Endothelial cell (in vitro differentiated cells): Measurements from ENCODE around the gene JAM2. TPM values are rescaled to one million over a fixed set of nuclear protein-coding genes. Genes with fewer than 3 reads are reported as not detected.

ENCODE experiments used
- DNase-seq: peaks from one replicate; pipeline ENCODE4 v3.0.0; 2021; ENCODE audit warnings: low spot score
- H3K27ac Mint-ChIP-seq: one replicate; pipeline ENCODE4 v1.8.0; 2021; ENCODE audit warnings: mixed read lengths, inconsistent platforms; ENCODE audit not compliant: unreplicated experiment
- H3K27me3 Mint-ChIP-seq: one replicate; pipeline ENCODE4 v1.8.0; 2021; ENCODE audit warnings: mild to moderate bottlenecking, moderate library complexity, mixed read lengths, inconsistent platforms; ENCODE audit not compliant: unreplicated experiment
- H3K36me3 Mint-ChIP-seq: one replicate; pipeline ENCODE4 v1.8.0; 2021; ENCODE audit warnings: mild to moderate bottlenecking, low read depth, mixed read lengths, inconsistent platforms; ENCODE audit not compliant: unreplicated experiment
- H3K4me1 Mint-ChIP-seq: one replicate; pipeline ENCODE4 v1.8.0; 2021; ENCODE audit warnings: mild to moderate bottlenecking, mixed read lengths, inconsistent platforms; ENCODE audit not compliant: unreplicated experiment
- H3K4me3 Mint-ChIP-seq: one replicate; pipeline ENCODE4 v1.8.0; 2021; ENCODE audit warnings: mild to moderate bottlenecking, mixed read lengths, inconsistent platforms; ENCODE audit not compliant: unreplicated experiment
- H3K9me3 Mint-ChIP-seq: one replicate; pipeline ENCODE4 v1.8.0; 2021; ENCODE audit warnings: mixed read lengths, inconsistent platforms; ENCODE audit not compliant: unreplicated experiment
- total RNA-seq: library from RNA; stranded (reverse); fragmentation: NEBNext Ultra II Directional; extraction: Animal tissue kit (Norgen Biotek cat#: 25700); gene quantifications from one replicate; pipeline ENCODE4 v1.2.1, GENCODE V29; 2021; ENCODE audit not compliant: unreplicated experiment
- TF ChIP-seq, protein P1 (sequence below): fragments of 200-600 bp; sonication (generic); IDR thresholded peaks from one replicate; pipeline ENCODE4 v1.5.0; 2021; ENCODE audit warnings: antibody characterized with exemption; ENCODE audit not compliant: unreplicated experiment

The JAM2 gene
- total RNA-seq, 1 donor from 2014 or later, result 0.77 TPM

DNA sequence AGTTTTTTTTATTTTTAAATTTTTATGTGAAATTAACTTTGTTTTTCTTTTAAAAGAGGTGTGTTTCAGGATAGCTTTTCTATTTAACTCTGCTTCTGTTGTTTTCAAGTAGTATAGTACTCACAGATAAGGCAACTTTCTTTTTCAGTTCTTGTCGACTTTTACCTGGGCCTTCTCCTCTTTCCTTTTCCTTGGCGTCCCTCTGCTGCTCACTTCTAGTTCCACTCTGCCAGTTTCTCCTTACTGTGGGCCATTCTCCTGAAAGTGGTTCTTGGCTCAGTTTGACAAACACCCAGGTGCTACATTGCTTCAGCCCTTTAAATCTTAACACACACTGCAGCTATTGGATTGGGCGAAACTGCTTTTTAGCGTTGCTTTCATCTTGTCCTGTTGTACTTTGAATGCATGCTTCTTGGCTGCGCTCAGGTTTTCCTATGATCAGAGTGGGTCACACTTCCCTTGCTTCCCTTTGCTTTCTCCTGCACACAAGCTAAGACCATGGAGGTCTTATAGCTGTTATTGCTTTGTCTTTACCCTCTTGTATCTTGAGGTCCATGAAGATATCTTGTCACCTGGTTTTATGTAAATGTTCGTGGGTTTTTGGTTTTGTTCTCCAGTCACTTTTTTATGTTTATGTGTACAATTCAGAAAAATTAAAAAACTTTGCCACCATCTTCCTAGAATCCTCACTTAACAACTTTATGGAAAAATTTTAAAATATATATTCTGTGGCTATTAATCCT, 117.3 kb downstream of the JAM2 start:
- H3K4me3 Mint-ChIP-seq, result no peak overlapping the region
- H3K27me3 Mint-ChIP-seq, result peaks cover 2% of the 10 kb centered on the region
- DNase-seq, result no peak
- H3K9me3 Mint-ChIP-seq, result no peaks in the 10 kb centered on the region
- H3K27ac Mint-ChIP-seq, result no peak overlapping the region
- peaks cover 7% of the 10 kb centered on the region for H3K36me3 Mint-ChIP-seq
- TF ChIP-seq, protein P1, sequence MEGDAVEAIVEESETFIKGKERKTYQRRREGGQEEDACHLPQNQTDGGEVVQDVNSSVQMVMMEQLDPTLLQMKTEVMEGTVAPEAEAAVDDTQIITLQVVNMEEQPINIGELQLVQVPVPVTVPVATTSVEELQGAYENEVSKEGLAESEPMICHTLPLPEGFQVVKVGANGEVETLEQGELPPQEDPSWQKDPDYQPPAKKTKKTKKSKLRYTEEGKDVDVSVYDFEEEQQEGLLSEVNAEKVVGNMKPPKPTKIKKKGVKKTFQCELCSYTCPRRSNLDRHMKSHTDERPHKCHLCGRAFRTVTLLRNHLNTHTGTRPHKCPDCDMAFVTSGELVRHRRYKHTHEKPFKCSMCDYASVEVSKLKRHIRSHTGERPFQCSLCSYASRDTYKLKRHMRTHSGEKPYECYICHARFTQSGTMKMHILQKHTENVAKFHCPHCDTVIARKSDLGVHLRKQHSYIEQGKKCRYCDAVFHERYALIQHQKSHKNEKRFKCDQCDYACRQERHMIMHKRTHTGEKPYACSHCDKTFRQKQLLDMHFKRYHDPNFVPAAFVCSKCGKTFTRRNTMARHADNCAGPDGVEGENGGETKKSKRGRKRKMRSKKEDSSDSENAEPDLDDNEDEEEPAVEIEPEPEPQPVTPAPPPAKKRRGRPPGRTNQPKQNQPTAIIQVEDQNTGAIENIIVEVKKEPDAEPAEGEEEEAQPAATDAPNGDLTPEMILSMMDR, result no peak
- H3K4me1 Mint-ChIP-seq, result peaks cover 17% of the 10 kb centered on the region

DNA sequence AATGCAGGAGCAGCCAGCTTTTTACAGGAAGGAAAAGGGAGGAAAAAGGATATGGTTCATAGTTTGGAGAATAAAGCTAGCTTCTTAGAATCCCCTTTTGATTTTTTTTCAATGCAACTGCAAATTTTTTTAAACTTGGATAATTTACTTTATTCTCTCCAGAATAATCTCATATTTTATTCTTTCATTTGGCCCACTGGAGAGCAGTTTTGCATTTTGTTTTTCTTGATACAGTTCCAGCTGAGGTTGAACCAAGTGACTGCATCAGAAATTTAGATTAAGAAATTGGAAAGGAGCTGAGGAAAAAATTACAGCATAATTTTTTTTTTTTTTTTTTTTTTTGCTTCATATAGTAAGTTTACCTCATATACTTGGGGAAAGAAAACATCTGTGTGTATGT, 118.5 kb downstream of the JAM2 start:
- Mint-ChIP-seq H3K27me3 (peaks cover 2% of the 10 kb centered on the region), H3K9me3 (no peaks in the 10 kb centered on the region), H3K27ac (peak overlapping the region; percentile 61), H3K4me3 (no peak overlapping the region), H3K4me1 (peaks cover 17% of the 10 kb centered on the region), H3K36me3 (peaks cover 4% of the 10 kb centered on the region)
- TF ChIP-seq, protein P1, result no peak
- no peak for DNase-seq

DNA sequence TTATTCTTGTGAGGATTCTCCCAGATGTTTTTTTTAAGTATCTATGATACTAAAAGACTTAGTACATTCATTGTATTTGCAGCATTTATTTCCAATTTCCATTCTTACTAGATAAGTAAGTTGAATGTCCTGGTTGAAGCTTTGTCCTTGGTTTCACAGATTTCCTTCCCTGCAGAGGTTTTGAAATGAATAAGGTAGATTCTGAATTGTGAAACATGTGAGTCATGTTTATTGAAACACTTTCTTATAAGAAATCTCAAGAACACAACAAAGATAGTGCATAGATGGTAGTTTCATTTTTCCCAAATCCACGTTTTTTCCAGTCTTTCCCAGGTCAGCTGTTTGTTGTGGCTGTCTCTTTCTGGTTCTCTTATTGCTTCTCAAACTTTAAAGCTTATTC, 120.5 kb downstream of the JAM2 start:
- peaks cover 17% of the 10 kb centered on the region for H3K4me1 Mint-ChIP-seq
- TF ChIP-seq, protein P1, result no peak
- no peak overlapping the region for H3K27ac Mint-ChIP-seq
- H3K27me3 Mint-ChIP-seq, result peaks cover 2% of the 10 kb centered on the region
- H3K9me3 Mint-ChIP-seq, result no peaks in the 10 kb centered on the region
- H3K4me3 Mint-ChIP-seq, result no peak overlapping the region
- DNase-seq, result no peak
- H3K36me3 Mint-ChIP-seq, result peaks cover 5% of the 10 kb centered on the region

DNA sequence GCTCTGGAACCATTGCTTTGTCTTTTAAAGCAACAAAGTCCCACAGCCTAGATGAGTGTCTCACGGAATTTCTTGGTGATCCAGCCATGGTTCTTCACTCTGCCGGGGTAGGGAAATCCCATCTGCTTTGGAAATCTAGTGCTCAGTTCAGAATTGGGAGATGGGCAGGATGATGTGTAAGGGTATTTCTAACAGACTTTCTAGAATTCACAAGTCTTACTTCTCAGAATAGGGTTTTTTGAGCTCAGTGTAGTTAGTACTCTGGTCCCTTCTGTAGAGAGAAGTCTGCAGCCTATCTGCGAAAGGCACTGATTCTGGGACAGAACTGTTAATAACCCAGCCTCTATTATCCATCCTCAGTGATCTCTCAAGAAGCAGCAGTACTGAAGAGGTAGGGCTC, 121.0 kb downstream of the JAM2 start:
- no peak for DNase-seq
- Mint-ChIP-seq H3K9me3 (no peaks in the 10 kb centered on the region), H3K27ac (no peak overlapping the region), H3K27me3 (peaks cover 2% of the 10 kb centered on the region), H3K4me3 (no peak overlapping the region), H3K36me3 (peaks cover 5% of the 10 kb centered on the region), H3K4me1 (peaks cover 17% of the 10 kb centered on the region)
- TF ChIP-seq, protein P1, result no peak

DNA sequence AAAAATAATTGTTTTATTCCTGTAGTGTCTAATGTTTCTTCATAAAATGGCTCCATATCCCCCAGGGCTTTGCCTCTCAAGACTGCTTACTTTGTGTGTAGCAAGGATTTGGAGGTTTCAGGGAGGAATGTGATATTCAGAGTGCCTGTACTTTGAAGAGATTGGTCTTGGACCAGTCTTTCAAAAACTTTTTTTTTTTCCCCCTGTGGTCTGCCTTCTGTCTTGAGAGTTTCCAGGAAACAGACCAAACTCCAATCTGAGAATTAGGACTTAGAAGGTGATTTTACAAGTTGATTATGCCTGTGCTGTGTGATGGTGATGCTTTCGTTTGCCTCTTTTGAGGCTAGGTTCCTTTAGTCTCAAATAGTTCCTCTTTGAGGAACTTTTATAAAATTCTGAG, 121.6 kb downstream of the JAM2 start:
- peaks cover 5% of the 10 kb centered on the region for H3K36me3 Mint-ChIP-seq

More for the DNA sequence above, 121.6 kb downstream of the JAM2 start:
- Mint-ChIP-seq H3K27ac (no peak overlapping the region), H3K9me3 (no peaks in the 10 kb centered on the region), H3K4me3 (no peak overlapping the region), H3K27me3 (no peaks in the 10 kb centered on the region), H3K4me1 (peaks cover 13% of the 10 kb centered on the region)
- no peak for DNase-seq
- TF ChIP-seq, protein P1, result no peak
